Ishikawa (cell line): Measurements from ENCODE around the gene ITGB8.

Experiments
- EP300 ChIP-seq: IDR thresholded peaks from 2 replicates; pipeline ENCODE4 v1.6.1; 2012; ENCODE audit warnings: borderline replicate concordance
- TAF1 ChIP-seq: IDR thresholded peaks from 2 replicates; pipeline ENCODE4 v1.6.1; 2012; ENCODE audit warnings: low read depth, mild to moderate bottlenecking
- YY1 ChIP-seq: IDR thresholded peaks from 2 replicates; pipeline ENCODE4 v1.6.1; 2012; ENCODE audit warnings: low read depth
- TF ChIP-seq, protein P1 (sequence below): IDR thresholded peaks from 2 replicates; pipeline ENCODE4 v1.6.1; 2012

DNA sequence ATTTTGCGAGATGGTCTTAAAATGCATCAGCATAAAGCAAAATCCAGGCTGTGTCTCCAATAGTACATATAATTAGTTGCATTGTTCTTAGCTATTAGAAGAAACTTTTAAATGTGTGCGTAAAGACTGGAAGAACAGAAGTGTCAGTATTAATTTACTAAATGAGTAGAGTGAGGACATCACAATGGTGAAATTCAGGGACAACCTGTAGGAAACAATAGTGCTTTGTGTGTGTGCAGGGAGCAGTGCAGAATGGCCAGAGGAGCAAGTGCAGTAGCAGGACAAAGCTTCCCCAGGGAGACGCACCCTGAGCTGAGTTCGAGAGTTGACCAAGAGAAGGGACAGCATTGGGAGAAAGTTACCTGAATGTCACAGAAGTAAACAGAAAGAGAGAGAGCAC is 13.7 kb downstream of the ITGB8 start:
- TF ChIP-seq EP300 (no peak), TAF1 (no peak), YY1 (no peak)
- TF ChIP-seq, protein P1, sequence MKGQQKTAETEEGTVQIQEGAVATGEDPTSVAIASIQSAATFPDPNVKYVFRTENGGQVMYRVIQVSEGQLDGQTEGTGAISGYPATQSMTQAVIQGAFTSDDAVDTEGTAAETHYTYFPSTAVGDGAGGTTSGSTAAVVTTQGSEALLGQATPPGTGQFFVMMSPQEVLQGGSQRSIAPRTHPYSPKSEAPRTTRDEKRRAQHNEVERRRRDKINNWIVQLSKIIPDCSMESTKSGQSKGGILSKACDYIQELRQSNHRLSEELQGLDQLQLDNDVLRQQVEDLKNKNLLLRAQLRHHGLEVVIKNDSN = no peak
